Measurements from ENCODE around the gene VWA8. TPM values are rescaled to one million over a fixed set of nuclear protein-coding genes. Genes with fewer than 3 reads are reported as not detected.

The VWA8 gene
- total RNA-seq, 1 donor from 2014 or later: 15.8 TPM

GRCh38 chr13:41697578-41697977 is 263.3 kb downstream of the VWA8 start:
- Mint-ChIP-seq H3K9me3 (ENCODE audit: unreplicated experiment) (no peaks in the 10 kb centered on the region), H3K36me3 (ENCODE audit: unreplicated experiment) (peaks cover 12% of the 10 kb centered on the region), H3K27ac (ENCODE audit: unreplicated experiment) (no peak overlapping the region), H3K4me1 (ENCODE audit: unreplicated experiment) (peaks cover 43% of the 10 kb centered on the region), H3K27me3 (ENCODE audit: unreplicated experiment) (no peaks in the 10 kb centered on the region), H3K4me3 (ENCODE audit: unreplicated experiment) (no peak overlapping the region)
- TF ChIP-seq CTCF (IDR thresholded peaks at IDR 0.05): no peak
- DNase-seq (ENCODE audit: extremely low spot score, unreplicated experiment): no peak

- H3K4me1 Mint-ChIP-seq (ENCODE audit: unreplicated experiment): peaks cover 38% of the 10 kb centered on the region
Observed at GRCh38 chr13:41696163-41697003, 264.5 kb downstream of the VWA8 start.

GRCh38 chr13:41694545-41695301 is 266.2 kb downstream of the VWA8 start:
- no peak for DNase-seq (ENCODE audit: extremely low spot score, unreplicated experiment)
- H3K27me3 Mint-ChIP-seq (ENCODE audit: unreplicated experiment): no peaks in the 10 kb centered on the region
- peaks cover 28% of the 10 kb centered on the region for H3K36me3 Mint-ChIP-seq (ENCODE audit: unreplicated experiment)
- peak overlapping the region; percentile 85 for H3K27ac Mint-ChIP-seq (ENCODE audit: unreplicated experiment)
- no peaks in the 10 kb centered on the region for H3K9me3 Mint-ChIP-seq (ENCODE audit: unreplicated experiment)
- H3K4me1 Mint-ChIP-seq (ENCODE audit: unreplicated experiment): peaks cover 28% of the 10 kb centered on the region
- TF ChIP-seq CTCF (IDR thresholded peaks at IDR 0.05): no peak
- peak overlapping the region; percentile 12 for H3K4me3 Mint-ChIP-seq (ENCODE audit: unreplicated experiment)

More at GRCh38 chr13:41696163-41697003, 264.5 kb downstream of the VWA8 start:
- Mint-ChIP-seq H3K9me3 (ENCODE audit: unreplicated experiment) (no peaks in the 10 kb centered on the region), H3K27ac (ENCODE audit: unreplicated experiment) (peak overlapping the region; percentile 85), H3K27me3 (ENCODE audit: unreplicated experiment) (no peaks in the 10 kb centered on the region), H3K36me3 (ENCODE audit: unreplicated experiment) (peaks cover 15% of the 10 kb centered on the region), H3K4me3 (ENCODE audit: unreplicated experiment) (no peak overlapping the region)
- TF ChIP-seq CTCF (IDR thresholded peaks at IDR 0.05): no peak
- no peak for DNase-seq (ENCODE audit: extremely low spot score, unreplicated experiment)

- H3K36me3 Mint-ChIP-seq (ENCODE audit: unreplicated experiment): peaks cover 31% of the 10 kb centered on the region
- H3K4me3 Mint-ChIP-seq (ENCODE audit: unreplicated experiment): no peak overlapping the region
- no peaks in the 10 kb centered on the region for H3K9me3 Mint-ChIP-seq (ENCODE audit: unreplicated experiment)
- no peaks in the 10 kb centered on the region for H3K27me3 Mint-ChIP-seq (ENCODE audit: unreplicated experiment)
- TF ChIP-seq CTCF (IDR thresholded peaks at IDR 0.05): no peak
- no peak overlapping the region for H3K27ac Mint-ChIP-seq (ENCODE audit: unreplicated experiment)
- no peak for DNase-seq (ENCODE audit: extremely low spot score, unreplicated experiment)
- peaks cover 28% of the 10 kb centered on the region for H3K4me1 Mint-ChIP-seq (ENCODE audit: unreplicated experiment)
Observed at GRCh38 chr13:41693434-41693833, 267.5 kb downstream of the VWA8 start.

GRCh38 chr13:41691274-41691673 is 269.6 kb downstream of the VWA8 start:
- no peak for DNase-seq (ENCODE audit: extremely low spot score, unreplicated experiment)
- no peaks in the 10 kb centered on the region for H3K27me3 Mint-ChIP-seq (ENCODE audit: unreplicated experiment)
- no peak for TF ChIP-seq CTCF (IDR thresholded peaks at IDR 0.05)
- H3K27ac Mint-ChIP-seq (ENCODE audit: unreplicated experiment): no peak overlapping the region
- peaks cover 27% of the 10 kb centered on the region for H3K36me3 Mint-ChIP-seq (ENCODE audit: unreplicated experiment)
- H3K9me3 Mint-ChIP-seq (ENCODE audit: unreplicated experiment): no peaks in the 10 kb centered on the region
- peaks cover 17% of the 10 kb centered on the region for H3K4me1 Mint-ChIP-seq (ENCODE audit: unreplicated experiment)
- no peak overlapping the region for H3K4me3 Mint-ChIP-seq (ENCODE audit: unreplicated experiment)
